ENCODE data around the gene PACRG. TPM values are rescaled to one million over a fixed set of nuclear protein-coding genes. Genes with fewer than 3 reads are reported as not detected.

PACRG gene
- total RNA-seq, 1 donor = 1.4 TPM

GRCh38 chr6:162706232-162706631, 21.5 kb upstream of the PACRG start:
- Histone ChIP-seq H3K79me2 (ENCODE audit: insufficient read depth, low read length) (no peaks in the 10 kb centered on the region), H3K36me3 (ENCODE audit: insufficient read depth, low read length) (no peaks in the 10 kb centered on the region), H3K27ac (ENCODE audit: low read depth, low read length) (no peak overlapping the region), H3K4me2 (ENCODE audit: insufficient read depth, low read length) (no peak overlapping the region), H4K20me1 (ENCODE audit: insufficient read depth, low read length) (no peaks in the 10 kb centered on the region), H3K27me3 (ENCODE audit: insufficient read depth, low read length) (no peaks in the 10 kb centered on the region), H3K4me1 (ENCODE audit: insufficient read depth, low read length) (no peaks in the 10 kb centered on the region), H3K4me3 (ENCODE audit: insufficient read depth, low read length) (no peak overlapping the region), H2AFZ (ENCODE audit: low read length) (no peak overlapping the region), H3K9me3 (ENCODE audit: low read depth, low read length) (peaks cover 2% of the 10 kb centered on the region)
- TF ChIP-seq CTCF (IDR thresholded peaks at IDR 0.05; ENCODE audit: extremely low read depth, low read depth, low read length) = no peak
- DNase-seq (ENCODE audit: insufficient read length, low spot score, missing footprints) = no peak

GRCh38 chr6:162708971-162709370, 18.8 kb upstream of the PACRG start:
- H3K9me3 ChIP-seq (ENCODE audit: low read depth, low read length) = peaks cover 3% of the 10 kb centered on the region
- H3K4me3 ChIP-seq (ENCODE audit: insufficient read depth, low read length) = no peak overlapping the region
- no peaks in the 10 kb centered on the region for H3K27me3 ChIP-seq (ENCODE audit: insufficient read depth, low read length)
- H3K4me2 ChIP-seq (ENCODE audit: insufficient read depth, low read length) = no peak overlapping the region
- no peaks in the 10 kb centered on the region for H3K4me1 ChIP-seq (ENCODE audit: insufficient read depth, low read length)
- no peaks in the 10 kb centered on the region for H3K79me2 ChIP-seq (ENCODE audit: insufficient read depth, low read length)
- H3K36me3 ChIP-seq (ENCODE audit: insufficient read depth, low read length) = no peaks in the 10 kb centered on the region
- no peak for DNase-seq (ENCODE audit: insufficient read length, low spot score, missing footprints)
- no peak for TF ChIP-seq CTCF (IDR thresholded peaks at IDR 0.05; ENCODE audit: extremely low read depth, low read depth, low read length)
- no peak overlapping the region for H2AFZ ChIP-seq (ENCODE audit: low read length)
- H3K27ac ChIP-seq (ENCODE audit: low read depth, low read length) = no peak overlapping the region
- H4K20me1 ChIP-seq (ENCODE audit: insufficient read depth, low read length) = no peaks in the 10 kb centered on the region

GRCh38 chr6:162709431-162709830, 18.3 kb upstream of the PACRG start:
- Histone ChIP-seq H3K27ac (ENCODE audit: low read depth, low read length) (no peak overlapping the region), H2AFZ (ENCODE audit: low read length) (no peak overlapping the region), H3K27me3 (ENCODE audit: insufficient read depth, low read length) (no peaks in the 10 kb centered on the region), H3K79me2 (ENCODE audit: insufficient read depth, low read length) (no peaks in the 10 kb centered on the region), H4K20me1 (ENCODE audit: insufficient read depth, low read length) (no peaks in the 10 kb centered on the region), H3K4me2 (ENCODE audit: insufficient read depth, low read length) (no peak overlapping the region), H3K9me3 (ENCODE audit: low read depth, low read length) (peaks cover 2% of the 10 kb centered on the region), H3K4me3 (ENCODE audit: insufficient read depth, low read length) (no peak overlapping the region), H3K4me1 (ENCODE audit: insufficient read depth, low read length) (no peaks in the 10 kb centered on the region), H3K36me3 (ENCODE audit: insufficient read depth, low read length) (no peaks in the 10 kb centered on the region)
- no peak for TF ChIP-seq CTCF (IDR thresholded peaks at IDR 0.05; ENCODE audit: extremely low read depth, low read depth, low read length)
- no peak for DNase-seq (ENCODE audit: insufficient read length, low spot score, missing footprints)

GRCh38 chr6:162710419-162710818, 17.4 kb upstream of the PACRG start:
- Histone ChIP-seq H2AFZ (ENCODE audit: low read length) (no peak overlapping the region), H3K4me3 (ENCODE audit: insufficient read depth, low read length) (no peak overlapping the region), H3K9me3 (ENCODE audit: low read depth, low read length) (peaks cover 2% of the 10 kb centered on the region), H3K27ac (ENCODE audit: low read depth, low read length) (no peak overlapping the region), H3K79me2 (ENCODE audit: insufficient read depth, low read length) (no peaks in the 10 kb centered on the region), H3K27me3 (ENCODE audit: insufficient read depth, low read length) (no peaks in the 10 kb centered on the region), H3K36me3 (ENCODE audit: insufficient read depth, low read length) (no peaks in the 10 kb centered on the region), H4K20me1 (ENCODE audit: insufficient read depth, low read length) (no peaks in the 10 kb centered on the region), H3K4me1 (ENCODE audit: insufficient read depth, low read length) (no peaks in the 10 kb centered on the region), H3K4me2 (ENCODE audit: insufficient read depth, low read length) (no peak overlapping the region)
- TF ChIP-seq CTCF (IDR thresholded peaks at IDR 0.05; ENCODE audit: extremely low read depth, low read depth, low read length) = no peak
- no peak for DNase-seq (ENCODE audit: insufficient read length, low spot score, missing footprints)
